Endothelial cell of umbilical vein (primary cell): ENCODE results near the gene MSRB2. TPM values are rescaled to one million over a fixed set of nuclear protein-coding genes. Genes with fewer than 3 reads are reported as not detected.
"Not testable (repeated sequence)": the region's sequence is repeated elsewhere in the genome, so short reads cannot be mapped to it uniquely, and the experiment has no call there.

ENCODE experiments used
- BruUV-seq: library from RNA; stranded (reverse); fragments of 400-500 nt; replicated peaks from 2 replicates; lab custom pipeline; 2021; lab: Mats Ljungman, UMichigan
- CTCF ChIA-PET: fragments of 300-600, 350-600 bp; sonication (Branson Sonifier 250); formaldehyde crosslinking; loops from one replicate; lab custom pipeline; 2021; ENCODE audit warnings: antibody characterized with exemption, inconsistent platforms; lab: Charles Lee
- POLR2A ChIA-PET: fragments of 300-600, 350-600 bp; sonication (Branson Sonifier 250); formaldehyde crosslinking; loops from one replicate; lab custom pipeline; 2021; ENCODE audit warnings: antibody characterized with exemption, inconsistent platforms; lab: Charles Lee
- DNase-seq: peaks from one replicate; pipeline ENCODE4 v3.0.0-alpha.2; 2011; ENCODE audit warnings: low read depth, low spot score
- FAIRE-seq: peaks from 2 replicates; lab custom pipeline; 2011; peaks lifted over from hg19 to GRCh38; lab: Jason Lieb, UNC
- H2AFZ ChIP-seq: 2 replicates; pipeline ENCODE4 v1.6.0; 2012; ENCODE audit warnings: low read depth, low read length, control low read depth, inconsistent platforms
- H3K27ac ChIP-seq: 2 replicates; pipeline ENCODE4 v1.5.1; 2011; ENCODE audit warnings: low read depth, mild to moderate bottlenecking, control low read depth, low read length, moderate library complexity; ENCODE audit not compliant: insufficient read depth
- H3K27me3 ChIP-seq, 2 experiments: 2 replicates each; pipeline versions ENCODE4 v1.6.0 to v1.6.1; 2011; ENCODE audit warnings: low read length in 2 of 2, mixed read lengths in 1 of 2; ENCODE audit not compliant: control insufficient read depth in 2 of 2, insufficient read depth in 2 of 2
- H3K36me3 ChIP-seq, 2 experiments: 2 replicates in 1 of 2; 3 replicates in 1 of 2; pipeline ENCODE4 v1.5.1; 2011; ENCODE audit warnings: low read length in 2 of 2, mild to moderate bottlenecking in 1 of 2, moderate library complexity in 1 of 2; ENCODE audit not compliant: control insufficient read depth in 2 of 2, insufficient read depth in 2 of 2; ENCODE audit errors: extremely low read depth in 1 of 2
- H3K4me1 ChIP-seq: 3 replicates; pipeline ENCODE4 v1.5.1; 2011; ENCODE audit warnings: mild to moderate bottlenecking, low read length; ENCODE audit not compliant: control insufficient read depth, insufficient read depth; ENCODE audit errors: extremely low read depth
- H3K4me2 ChIP-seq: 2 replicates; pipeline ENCODE4 v1.6.1; 2011; ENCODE audit warnings: low read length, control low read depth, mixed read lengths; ENCODE audit not compliant: insufficient read depth
- H3K4me3 ChIP-seq, 3 experiments: fragments of 200-600 bp in 1 of 3; sonication (generic), shearing (Covaris generic) in 1 of 3; replicated peaks in 1 of 3; 2 replicates each; pipeline ENCODE4 v1.5.1; 2011 to 2016; ENCODE audit warnings: control low read depth in 3 of 3, low read length in 3 of 3, mild to moderate bottlenecking in 2 of 3, inconsistent platforms in 1 of 3, low read depth in 1 of 3, moderate library complexity in 1 of 3; ENCODE audit not compliant: insufficient read depth in 1 of 3
- H3K79me2 ChIP-seq: 2 replicates; pipeline ENCODE4 v1.6.0; 2012; ENCODE audit warnings: low read length, inconsistent platforms; ENCODE audit not compliant: control insufficient read depth, insufficient read depth
- H3K9ac ChIP-seq: replicated peaks from 2 replicates; pipeline ENCODE3; 2011; ENCODE audit warnings: low read length, control low read depth; ENCODE audit not compliant: insufficient read depth; ENCODE audit errors: extremely low read depth
- H3K9me1 ChIP-seq: replicated peaks from 3 replicates; pipeline ENCODE4 v1.6.0; 2011; ENCODE audit warnings: mild to moderate bottlenecking, low read length; ENCODE audit not compliant: control insufficient read depth, insufficient read depth; ENCODE audit errors: extremely low read depth
- H3K9me3 ChIP-seq: replicated peaks from 2 replicates; pipeline ENCODE4 v1.5.1; 2012; ENCODE audit warnings: low read length, inconsistent platforms; ENCODE audit not compliant: control insufficient read depth, insufficient read depth
- H4K20me1 ChIP-seq: replicated peaks from 2 replicates; pipeline ENCODE3; 2011; ENCODE audit warnings: mild to moderate bottlenecking, low read length; ENCODE audit not compliant: control insufficient read depth, insufficient read depth; ENCODE audit errors: extremely low read depth
- CTCF ChIP-seq, 2 donors: IDR thresholded peaks; 1 replicate in 1 of 2; 2 replicates in 1 of 2; pipeline ENCODE4 v1.5.1; 2011; ENCODE audit warnings: low read length in 2 of 2, mild to moderate bottlenecking in 2 of 2, moderate library complexity in 2 of 2, control low read depth in 1 of 2, inconsistent platforms in 1 of 2, low read depth in 1 of 2; ENCODE audit not compliant: insufficient read depth in 1 of 2; ENCODE audit errors: extremely low read depth in 1 of 2
- EZH2 ChIP-seq: IDR thresholded peaks from 2 replicates; pipeline ENCODE4 v1.6.1; 2012; ENCODE audit warnings: borderline replicate concordance, low read depth, mild to moderate bottlenecking, moderate library complexity, low read length, inconsistent platforms; ENCODE audit not compliant: severe bottlenecking
- FOS ChIP-seq: IDR thresholded peaks from 2 replicates; pipeline ENCODE4 v1.6.1; 2011; ENCODE audit warnings: mild to moderate bottlenecking, low read length, moderate library complexity, borderline replicate concordance; ENCODE audit not compliant: insufficient read depth
- GATA2 ChIP-seq: IDR thresholded peaks from 2 replicates; pipeline ENCODE4 v1.7.0; 2011; ENCODE audit warnings: low read depth, mild to moderate bottlenecking, moderate library complexity, mixed read lengths, low read length; ENCODE audit not compliant: insufficient read length, insufficient read depth
- JUN ChIP-seq: IDR thresholded peaks from 2 replicates; pipeline ENCODE4 v1.6.1; 2011; ENCODE audit warnings: borderline replicate concordance, low read depth; ENCODE audit not compliant: insufficient read length, insufficient read depth
- MAX ChIP-seq: IDR thresholded peaks from 2 replicates; pipeline ENCODE4 v1.6.1; 2011; ENCODE audit not compliant: insufficient read depth, insufficient read length
- MYC ChIP-seq: IDR thresholded peaks from one replicate; pipeline ENCODE4 v1.6.1; 2011; ENCODE audit warnings: mild to moderate bottlenecking, low read depth, low read length
- dilution Hi-C: fragments of 300-500 bp; cut with MboI; formaldehyde crosslinking; loops from one replicate; pipeline ENCODE4 v1.15.0; 2019; ENCODE audit warnings: low sequenced_read_pairs; ENCODE audit not compliant: extremely low pct_ligation_motif_present
- intact Hi-C: fragments of 100-400 bp; cut with micrococcal nuclease; formaldehyde crosslinking; loops from one replicate; pipeline ENCODE4 v1.10.0; 2022
- polyA plus RNA-seq, 4 experiments: library from polyadenylated mRNA; depleted of rRNA in 3 of 4; stranded (reverse) in 3 of 4; unstranded in 1 of 4; fragments of >200 nt; gene quantifications; 2 replicates each; pipeline versions ENCODE4 v1.2.1 to v1.2.3, GENCODE V29; 2011 to 2012; ENCODE audit warnings: missing spikeins in 1 of 4
- total RNA-seq: library from RNA; stranded (reverse); gene quantifications from 2 replicates; pipeline ENCODE4 v1.2.3, GENCODE V29; 2021

Gene MSRB2
- total and polyA plus RNA-seq, 2 donors (not counting 3 experiments of a cell fraction or from before 2014, with no cell fraction given) = 16.2 to 20.6 TPM

- Histone ChIP-seq H3K4me3 (no peak overlapping the region), H3K4me2 (no peak overlapping the region), H3K27me3 (peaks cover 0 to 1% of the 10 kb centered on the region in 2 experiments), H3K9ac (no peak overlapping the region), H3K79me2 (no peaks in the 10 kb centered on the region), H4K20me1 (no peaks in the 10 kb centered on the region), H3K36me3 (no peaks in the 10 kb centered on the region), H2AFZ (no peak overlapping the region), H3K9me1 (no peaks in the 10 kb centered on the region), H3K4me1 (no peaks in the 10 kb centered on the region), H3K9me3 (no peaks in the 10 kb centered on the region), H3K27ac (no peak overlapping the region)
- no TSS peak for BruUV-seq
- POLR2A ChIA-PET = no interaction called here
- CTCF ChIA-PET = no interaction called here
- intact Hi-C loops = no loop called here
- TF ChIP-seq GATA2 (no peak), FOS (no peak), JUN (no peak), MYC (no peak), CTCF (IDR thresholded peaks at IDR 0.05; ENCODE audit: extremely low read depth in 1 of 2, insufficient read depth in 1 of 2, low read depth in 1 of 2, low read length in 2 of 2) (no peak), MAX (no peak), EZH2 (no peak)
- DNase-seq (no peak), FAIRE-seq (peak; percentile 40)
- dilution Hi-C loops = no loop called here
Observed at GRCh38 chr10:23063973-23064812, 31.2 kb upstream of the MSRB2 start.

- DNase-seq, H4K20me1 ChIP-seq, POLR2A ChIA-PET, H3K27me3 ChIP-seq, H3K4me2 ChIP-seq, H3K4me3 ChIP-seq, FAIRE-seq, dilution Hi-C loops, H3K36me3 ChIP-seq, BruUV-seq, H3K79me2 ChIP-seq, H3K27ac ChIP-seq, H3K4me1 ChIP-seq, H3K9me1 ChIP-seq, H2AFZ ChIP-seq, H3K9me3 ChIP-seq, H3K9ac ChIP-seq: not testable (repeated sequence)
- CTCF ChIA-PET = interaction anchor here (1.6 kb wide), 1 partner anchor 491 kb away, joined by 3 read pairs; no protein-coding TSS in a partner anchor
- intact Hi-C loops = loop anchor here (5.0 kb wide), 2 partner anchors 492 to 1072 kb away; no protein-coding TSS in a partner anchor
Observed at GRCh38 chr10:23064813-23065114, 30.6 kb upstream of the MSRB2 start.
